Right lobe of liver (tissue), 6 donors: ENCODE data around the gene XNDC1N. TPM values are rescaled to one million over a fixed set of nuclear protein-coding genes. Genes with fewer than 3 reads are reported as not detected.
"Not testable (repeated sequence)": the region's sequence is repeated elsewhere in the genome, so short reads cannot be mapped to it uniquely, and the experiment has no call there.

Experiments
- ATAC-seq, 4 donors: fragments of 200-7000 bp; cut with Tn5 transposase; one replicate each; pipeline ENCODE4 v1.9.1; 2020; ENCODE audit warnings: mild to moderate bottlenecking in 4 of 4, moderate library complexity in 4 of 4
- DNase-seq, 3 donors: peaks; one replicate each; pipeline ENCODE4 v3.0.0-alpha.2; 2020
- H3K27ac ChIP-seq, 3 donors: fragments of 200-600 bp; one replicate each; pipeline ENCODE4 v1.8.0; 2022
- H3K27me3 ChIP-seq, 2 donors: fragments of 200-600 bp; one replicate each; pipeline ENCODE4 v1.8.0; 2022
- H3K36me3 ChIP-seq, 4 donors: fragments of 200-600 bp; sonication (generic) in 1 of 4; one replicate each; pipeline versions ENCODE4 v1.5.1 to v1.8.0; 2017 to 2022; ENCODE audit warnings: control low read depth in 1 of 4
- H3K4me1 ChIP-seq, 4 donors: fragments of 200-600 bp; sonication (generic) in 1 of 4; one replicate each; pipeline versions ENCODE4 v1.5.1 to v1.8.0; 2017 to 2022; ENCODE audit warnings: control low read depth in 1 of 4
- H3K4me3 ChIP-seq, 3 donors: fragments of 200-600 bp; one replicate each; pipeline ENCODE4 v1.8.0; 2022
- H3K9me3 ChIP-seq, 4 donors: fragments of 200-600 bp; sonication (generic) in 1 of 4; one replicate each; pipeline versions ENCODE4 v1.5.1 to v1.8.0; 2017 to 2022; ENCODE audit warnings: control low read depth in 1 of 4
- CTCF ChIP-seq, 4 donors: fragments of 200-600 bp in 3 of 4; fragments of 450-650 bp in 1 of 4; IDR thresholded peaks; one replicate each; pipeline versions ENCODE4 v1.5.1 to v1.8.0; 2016 to 2022; ENCODE audit warnings: antibody characterized with exemption in 4 of 4, mild to moderate bottlenecking in 2 of 4
- POLR2A ChIP-seq: fragments of 450-650 bp; IDR thresholded peaks from one replicate; pipeline ENCODE4 v1.6.1; 2017; ENCODE audit warnings: antibody characterized with exemption, mild to moderate bottlenecking
- WGBS: methylation state at CpG from one replicate; pipeline ENCODE4 v1.1.6; 2018; ENCODE audit warnings: low coverage, low lambda C conversion rate; ENCODE audit not compliant: insufficient coverage; ENCODE audit errors: missing lambda C conversion rate; 5-methylcytosine and 5-hydroxymethylcytosine counted together
- intact Hi-C, 2 donors: fragments of 100-400 bp; cut with DNase I; formaldehyde crosslinking; loops; one replicate each; pipeline versions ENCODE4 v1.11.2 to v1.14.1; 2022
- total RNA-seq, 6 experiments: library from RNA; depleted of rRNA in 2 of 6; stranded (reverse); fragments of >200 nt in 2 of 6; fragmentation: NEBNext Ultra II Directional in 3 of 6; extraction: Animal tissue kit (Norgen Biotek cat#: 25700) in 3 of 6; gene quantifications; one replicate each; pipeline versions ENCODE4 v1.1.0 to v1.2.4, GENCODE V29; 2016 to 2023
- donor health status: DM: no; HTN: yes; CAD: no.
- donor health status: DM: no; HTN: no; CAD: no.
- donor health status: DM: no; HTN: no; CAD: no.
- donor health status: DM: no; HTN: yes; CAD: no.
- donor health status: DM: no; HTN: yes; CAD: no.

XNDC1N gene
- total RNA-seq, 6 experiments from 2014 or later = 0.74 to 4.1 (median 2.2) TPM

- intact Hi-C loops = no loop called here
- no peak for DNase-seq
- Histone ChIP-seq H3K27me3 (no peaks in the 10 kb centered on the region), H3K4me1 (no peaks in the 10 kb centered on the region), H3K9me3 (no peaks in the 10 kb centered on the region), H3K4me3 (no peak overlapping the region), H3K27ac (no peak overlapping the region), H3K36me3 (peaks cover 0 to 28% (median 0%) of the 10 kb centered on the region in 4 donors)
- 95% methylated on average over 9 of the region's 9 CpGs for WGBS
- no peak for TF ChIP-seq POLR2A
- no peak for TF ChIP-seq CTCF (IDR thresholded peaks at IDR 0.05)
- no peak for ATAC-seq
Measured at GRCh38 chr11:71917646-71918140, 10.7 kb downstream of the XNDC1N start.

- TF ChIP-seq POLR2A (no peak), CTCF (IDR thresholded peaks at IDR 0.05) (no peak)
- WGBS = 93% methylated on average over 6 of the region's 7 CpGs
- H3K27me3 ChIP-seq = no peaks in the 10 kb centered on the region
- H3K9me3 ChIP-seq = no peaks in the 10 kb centered on the region
- no peak overlapping the region for H3K4me3 ChIP-seq
- H3K4me1 ChIP-seq = no peaks in the 10 kb centered on the region
- ATAC-seq (no peak), DNase-seq (no peak)
- peaks cover 0 to 28% (median 0%) of the 10 kb centered on the region in 4 donors for H3K36me3 ChIP-seq
- intact Hi-C loops = no loop called here
- no peak overlapping the region for H3K27ac ChIP-seq
Measured at GRCh38 chr11:71914617-71915189, 13.7 kb downstream of the XNDC1N start.

GRCh38 chr11:71913756-71914526, 14.5 kb downstream of the XNDC1N start:
- intact Hi-C loops = no loop called here
- no peak overlapping the region for H3K27ac ChIP-seq
- no peaks in the 10 kb centered on the region for H3K27me3 ChIP-seq
- H3K4me3 ChIP-seq = no peak overlapping the region
- no peaks in the 10 kb centered on the region for H3K4me1 ChIP-seq
- WGBS = 85% methylated on average over 5 of the region's 5 CpGs
- H3K36me3 ChIP-seq = peaks cover 0 to 28% (median 0%) of the 10 kb centered on the region in 4 donors
- TF ChIP-seq CTCF (IDR thresholded peaks at IDR 0.05) (no peak), POLR2A (no peak)
- H3K9me3 ChIP-seq = no peaks in the 10 kb centered on the region
- ATAC-seq (no peak), DNase-seq (no peak)

GRCh38 chr11:71911986-71912340, 16.4 kb downstream of the XNDC1N start:
- WGBS = no CpG with 5 or more reads among the region's 10 CpGs
- DNase-seq, H3K27ac ChIP-seq, H3K4me1 ChIP-seq, H3K9me3 ChIP-seq, ATAC-seq, H3K27me3 ChIP-seq, H3K4me3 ChIP-seq, intact Hi-C loops: not testable (repeated sequence)
- peaks cover 0 to 28% (median 0%) of the 10 kb centered on the region in 4 donors for H3K36me3 ChIP-seq

- WGBS = 83% methylated on average over 6 of the region's 10 CpGs
- ATAC-seq, H3K27me3 ChIP-seq, H3K4me1 ChIP-seq, intact Hi-C loops, DNase-seq, H3K27ac ChIP-seq, H3K9me3 ChIP-seq, H3K4me3 ChIP-seq: not testable (repeated sequence)
- H3K36me3 ChIP-seq = peaks cover 0 to 28% (median 0%) of the 10 kb centered on the region in 4 donors
Measured at GRCh38 chr11:71911321-71911985, 16.9 kb downstream of the XNDC1N start.

GRCh38 chr11:71910775-71911174, 17.6 kb downstream of the XNDC1N start:
- DNase-seq, H3K9me3 ChIP-seq, ATAC-seq, H3K27ac ChIP-seq, H3K4me1 ChIP-seq, H3K27me3 ChIP-seq, intact Hi-C loops, H3K4me3 ChIP-seq: not testable (repeated sequence)
- peaks cover 0 to 24% (median 0%) of the 10 kb centered on the region in 4 donors for H3K36me3 ChIP-seq
- WGBS = 65% methylated on average over 2 of the region's 5 CpGs
